Activated B cell treated with CpG ODN at 0.5 μM for 24 hours (primary cell): ENCODE results near the gene CACTIN. TPM values are rescaled to one million over a fixed set of nuclear protein-coding genes. Genes with fewer than 3 reads are reported as not detected.

Experiments
- ATAC-seq: fragments of 200-7000 bp; cut with Tn5 transposase; one replicate; pipeline ENCODE4 v1.10.0; 2021; ENCODE audit warnings: low read depth, mild to moderate bottlenecking, moderate library complexity
- CTCF ChIA-PET: fragments of 350-600 bp; sonication (Branson Sonifier 250); formaldehyde crosslinking; loops from one replicate; lab custom pipeline; 2021; ENCODE audit warnings: antibody characterized with exemption; lab: Charles Lee
- POLR2A ChIA-PET: fragments of 350-600 bp; sonication (Branson Sonifier 250); formaldehyde crosslinking; loops from one replicate; lab custom pipeline; 2021; ENCODE audit warnings: antibody characterized with exemption; lab: Charles Lee
- DNase-seq: peaks from one replicate; pipeline ENCODE4 v3.0.0; 2022
- H3K27ac Mint-ChIP-seq: one replicate; pipeline ENCODE4 v1.8.0; 2020; ENCODE audit warnings: mixed read lengths
- H3K27me3 Mint-ChIP-seq: one replicate; pipeline ENCODE4 v1.8.0; 2021; ENCODE audit warnings: mixed read lengths
- H3K36me3 Mint-ChIP-seq: one replicate; pipeline ENCODE4 v1.8.0; 2021; ENCODE audit warnings: low read depth, mixed read lengths
- H3K4me1 Mint-ChIP-seq: one replicate; pipeline ENCODE4 v1.8.0; 2021; ENCODE audit warnings: mixed read lengths
- H3K4me3 Mint-ChIP-seq: one replicate; pipeline ENCODE4 v1.8.0; 2020; ENCODE audit warnings: mild to moderate bottlenecking, mixed read lengths
- H3K9me3 Mint-ChIP-seq: one replicate; pipeline ENCODE4 v1.8.0; 2020; ENCODE audit warnings: mixed read lengths
- CTCF ChIP-seq: fragments of 200-600 bp; IDR thresholded peaks from one replicate; pipeline ENCODE4 v1.8.0; 2022; ENCODE audit warnings: antibody characterized with exemption, mild to moderate bottlenecking
- intact Hi-C: fragments of 100-400 bp; cut with micrococcal nuclease; formaldehyde crosslinking; loops from one replicate; pipeline ENCODE4 v1.15.1; 2024
- total RNA-seq: library from RNA; stranded (reverse); gene quantifications from 2 replicates; pipeline ENCODE4 v1.2.3, GENCODE V29; 2022

Gene CACTIN
- total RNA-seq, 1 donor from 2014 or later: 48.1 TPM

GRCh38 chr19:3636506-3636905 is 9.9 kb upstream of the CACTIN start:
- intact Hi-C loops: no loop called here
- ChIA-PET POLR2A (no interaction called here), CTCF (no interaction called here)
- H3K9me3 Mint-ChIP-seq: no peaks in the 10 kb centered on the region
- no peaks in the 10 kb centered on the region for H3K4me1 Mint-ChIP-seq
- TF ChIP-seq CTCF: no peak
- H3K27me3 Mint-ChIP-seq: no peaks in the 10 kb centered on the region
- peaks cover 22% of the 10 kb centered on the region for H3K36me3 Mint-ChIP-seq
- no peak overlapping the region for H3K4me3 Mint-ChIP-seq
- no peak for ATAC-seq
- no peak overlapping the region for H3K27ac Mint-ChIP-seq
- DNase-seq: no peak

- no peak for DNase-seq
- no peak overlapping the region for H3K27ac Mint-ChIP-seq
- intact Hi-C loops: no loop called here
- H3K4me1 Mint-ChIP-seq: no peaks in the 10 kb centered on the region
- no peaks in the 10 kb centered on the region for H3K9me3 Mint-ChIP-seq
- H3K27me3 Mint-ChIP-seq: no peaks in the 10 kb centered on the region
- ChIA-PET CTCF (no interaction called here), POLR2A (no interaction called here)
- H3K36me3 Mint-ChIP-seq: peaks cover 15% of the 10 kb centered on the region
- no peak for ATAC-seq
- no peak for TF ChIP-seq CTCF
- H3K4me3 Mint-ChIP-seq: no peak overlapping the region
These were observed 8.0 kb upstream of the CACTIN start for GRCh38 chr19:3634496-3635045.

GRCh38 chr19:3633559-3633988 is 7.0 kb upstream of the CACTIN start:
- Mint-ChIP-seq H3K27ac (no peak overlapping the region), H3K36me3 (peaks cover 7% of the 10 kb centered on the region), H3K4me3 (no peak overlapping the region), H3K27me3 (no peaks in the 10 kb centered on the region), H3K9me3 (no peaks in the 10 kb centered on the region), H3K4me1 (no peaks in the 10 kb centered on the region)
- intact Hi-C loops: no loop called here
- no peak for TF ChIP-seq CTCF
- DNase-seq: no peak
- no peak for ATAC-seq
- POLR2A ChIA-PET: no interaction called here
- CTCF ChIA-PET: no interaction called here

- no peaks in the 10 kb centered on the region for H3K9me3 Mint-ChIP-seq
- TF ChIP-seq CTCF: no peak
- POLR2A ChIA-PET: no interaction called here
- H3K36me3 Mint-ChIP-seq: peaks cover 4% of the 10 kb centered on the region
- no peak overlapping the region for H3K27ac Mint-ChIP-seq
- H3K4me3 Mint-ChIP-seq: no peak overlapping the region
- ATAC-seq: no peak
- intact Hi-C loops: no loop called here
- H3K4me1 Mint-ChIP-seq: no peaks in the 10 kb centered on the region
- CTCF ChIA-PET: no interaction called here
- no peak for DNase-seq
- H3K27me3 Mint-ChIP-seq: no peaks in the 10 kb centered on the region
These were observed 6.4 kb upstream of the CACTIN start for GRCh38 chr19:3632739-3633558.

GRCh38 chr19:3632098-3632497 is 5.5 kb upstream of the CACTIN start:
- POLR2A ChIA-PET: no interaction called here
- H3K27ac Mint-ChIP-seq: no peak overlapping the region
- DNase-seq (no peak), ATAC-seq (no peak)
- CTCF ChIA-PET: no interaction called here
- H3K36me3 Mint-ChIP-seq: peaks cover 4% of the 10 kb centered on the region
- no peaks in the 10 kb centered on the region for H3K9me3 Mint-ChIP-seq
- H3K27me3 Mint-ChIP-seq: no peaks in the 10 kb centered on the region
- no peak overlapping the region for H3K4me3 Mint-ChIP-seq
- intact Hi-C loops: no loop called here
- H3K4me1 Mint-ChIP-seq: peaks cover 3% of the 10 kb centered on the region
- no peak for TF ChIP-seq CTCF
